Tibial artery (tissue), 4 donors: ENCODE data around the gene RNF213.

Experiments used
- DNase-seq, 2 donors: peaks; one replicate each; pipeline ENCODE4 v3.0.0-alpha.2; 2019
- H3K27ac ChIP-seq, 2 donors: fragments of 200-600 bp; sonication (generic) in 1 of 2; 1 replicate in 1 of 2; 2 replicates in 1 of 2; pipeline ENCODE4 v1.5.1; 2018 to 2019; ENCODE audit warnings: mild to moderate bottlenecking in 1 of 2
- H3K27me3 ChIP-seq, 2 donors: fragments of 200-600 bp; sonication (generic) in 1 of 2; one replicate each; pipeline versions ENCODE4 v1.5.1 to v1.6.0; 2016 to 2019
- H3K36me3 ChIP-seq, 3 donors: fragments of 200-600 bp; sonication (generic) in 2 of 3; one replicate each; pipeline ENCODE4 v1.5.1; 2016 to 2019; ENCODE audit warnings: mild to moderate bottlenecking in 2 of 3
- H3K4me1 ChIP-seq, 4 donors: fragments of 200-600 bp; sonication (generic) in 2 of 4; 1 replicate in 3 of 4; 2 replicates in 1 of 4; pipeline ENCODE4 v1.5.1; 2016 to 2019
- H3K4me3 ChIP-seq, 2 donors: fragments of 200-600 bp; sonication (generic) in 1 of 2; 1 replicate in 1 of 2; 2 replicates in 1 of 2; pipeline ENCODE4 v1.5.1; 2018 to 2019; ENCODE audit warnings: mild to moderate bottlenecking in 2 of 2
- H3K9me3 ChIP-seq, 3 donors: fragments of 200-600 bp; sonication (generic) in 1 of 3; one replicate each; pipeline ENCODE4 v1.5.1; 2016 to 2019
- intact Hi-C: fragments of 100-400 bp; cut with DNase I; formaldehyde crosslinking; loops from one replicate; pipeline ENCODE4 v1.15.0; 2023; ENCODE audit warnings: low total_unique reads
- TF ChIP-seq, protein P1 (sequence below), 2 experiments: fragments of 200-600 bp in 1 of 2; fragments of 450-650 bp in 1 of 2; IDR thresholded peaks; one replicate each; pipeline ENCODE4 v1.5.1; 2017 to 2019; ENCODE audit warnings: antibody characterized with exemption in 2 of 2, mild to moderate bottlenecking in 1 of 2, moderate library complexity in 1 of 2

Gene RNF213

DNA sequence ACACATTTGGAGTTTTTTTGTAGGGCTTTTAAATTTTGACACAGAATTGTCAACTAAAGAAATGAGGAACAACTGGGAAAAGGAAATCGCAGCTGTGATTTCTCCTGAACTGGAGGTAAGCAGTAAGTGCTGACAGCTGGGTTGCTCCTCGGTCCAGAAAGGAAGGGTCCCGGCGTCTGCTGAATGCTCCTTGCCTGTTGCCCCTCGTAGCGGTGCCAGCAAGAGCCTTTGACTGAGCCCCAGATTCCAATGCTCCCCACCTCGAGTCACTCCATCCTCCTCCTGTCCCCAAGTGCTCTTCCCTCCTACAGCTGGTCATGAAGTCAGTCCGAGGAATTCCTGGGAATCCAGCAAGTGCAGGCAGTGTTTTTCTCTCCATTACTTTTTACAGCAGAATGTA, 122.3 kb downstream of the RNF213 start:
- intact Hi-C loops = no loop called here

DNA sequence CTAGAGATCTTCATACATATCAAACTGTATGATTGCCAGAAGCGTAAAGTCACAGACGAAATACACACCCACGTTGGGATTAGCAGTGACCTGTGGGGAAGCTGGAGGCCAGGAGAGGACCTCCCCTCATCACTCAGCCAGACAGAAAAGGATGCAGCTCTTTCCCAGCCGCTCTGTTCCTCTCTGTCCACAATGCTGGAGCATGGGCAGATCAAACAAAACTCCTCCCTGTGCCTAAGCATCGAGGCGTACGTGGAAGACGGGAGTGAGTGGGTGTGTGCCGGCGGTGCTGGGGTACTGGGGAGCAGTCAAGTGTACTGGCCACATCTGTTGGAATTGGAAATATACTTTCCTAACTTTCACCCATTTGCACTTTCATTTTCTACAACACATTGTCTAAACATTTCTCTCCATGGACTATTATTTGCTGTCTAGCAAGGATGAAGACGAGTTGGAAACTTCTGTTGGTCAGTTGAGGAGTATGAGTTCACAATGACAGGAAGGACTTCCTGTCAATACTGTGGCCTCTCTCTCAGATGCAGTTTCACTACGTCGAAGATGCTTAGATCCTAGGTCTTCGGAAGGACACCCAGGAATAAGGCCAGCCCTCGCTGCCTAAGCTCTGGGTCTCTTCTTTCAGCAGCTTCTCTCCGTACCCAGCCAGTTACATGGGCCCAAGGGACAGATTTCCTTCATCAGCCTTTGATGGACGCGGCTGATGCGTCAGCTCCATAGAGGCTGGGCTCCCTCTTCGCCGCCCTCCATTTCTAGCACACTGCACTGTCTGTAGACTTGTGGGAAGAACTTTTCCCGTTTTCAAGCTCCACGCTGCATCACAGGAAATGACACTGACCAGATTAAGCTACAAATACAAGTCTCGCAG, 123.7 kb downstream of the RNF213 start:
- no peak overlapping the region for H3K4me3 ChIP-seq
- H3K27me3 ChIP-seq = no peaks in the 10 kb centered on the region
- no peaks in the 10 kb centered on the region for H3K9me3 ChIP-seq
- H3K27ac ChIP-seq = no peak overlapping the region
- no peak for DNase-seq
- intact Hi-C loops = no loop called here
- peaks cover 94 to 100% (median 98%) of the 10 kb centered on the region in 3 donors for H3K36me3 ChIP-seq
- TF ChIP-seq, protein P1, sequence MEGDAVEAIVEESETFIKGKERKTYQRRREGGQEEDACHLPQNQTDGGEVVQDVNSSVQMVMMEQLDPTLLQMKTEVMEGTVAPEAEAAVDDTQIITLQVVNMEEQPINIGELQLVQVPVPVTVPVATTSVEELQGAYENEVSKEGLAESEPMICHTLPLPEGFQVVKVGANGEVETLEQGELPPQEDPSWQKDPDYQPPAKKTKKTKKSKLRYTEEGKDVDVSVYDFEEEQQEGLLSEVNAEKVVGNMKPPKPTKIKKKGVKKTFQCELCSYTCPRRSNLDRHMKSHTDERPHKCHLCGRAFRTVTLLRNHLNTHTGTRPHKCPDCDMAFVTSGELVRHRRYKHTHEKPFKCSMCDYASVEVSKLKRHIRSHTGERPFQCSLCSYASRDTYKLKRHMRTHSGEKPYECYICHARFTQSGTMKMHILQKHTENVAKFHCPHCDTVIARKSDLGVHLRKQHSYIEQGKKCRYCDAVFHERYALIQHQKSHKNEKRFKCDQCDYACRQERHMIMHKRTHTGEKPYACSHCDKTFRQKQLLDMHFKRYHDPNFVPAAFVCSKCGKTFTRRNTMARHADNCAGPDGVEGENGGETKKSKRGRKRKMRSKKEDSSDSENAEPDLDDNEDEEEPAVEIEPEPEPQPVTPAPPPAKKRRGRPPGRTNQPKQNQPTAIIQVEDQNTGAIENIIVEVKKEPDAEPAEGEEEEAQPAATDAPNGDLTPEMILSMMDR (IDR thresholded peaks at IDR 0.05) = no peak
- no peaks in the 10 kb centered on the region for H3K4me1 ChIP-seq

More for the DNA sequence above, 122.3 kb downstream of the RNF213 start:
- Histone ChIP-seq H3K9me3 (no peaks in the 10 kb centered on the region), H3K36me3 (peaks cover 86 to 100% (median 98%) of the 10 kb centered on the region in 3 donors), H3K27ac (no peak overlapping the region), H3K27me3 (no peaks in the 10 kb centered on the region), H3K4me1 (no peaks in the 10 kb centered on the region), H3K4me3 (no peak overlapping the region)
- TF ChIP-seq, protein P1 (IDR thresholded peaks at IDR 0.05) = no peak
- DNase-seq = no peak

DNA sequence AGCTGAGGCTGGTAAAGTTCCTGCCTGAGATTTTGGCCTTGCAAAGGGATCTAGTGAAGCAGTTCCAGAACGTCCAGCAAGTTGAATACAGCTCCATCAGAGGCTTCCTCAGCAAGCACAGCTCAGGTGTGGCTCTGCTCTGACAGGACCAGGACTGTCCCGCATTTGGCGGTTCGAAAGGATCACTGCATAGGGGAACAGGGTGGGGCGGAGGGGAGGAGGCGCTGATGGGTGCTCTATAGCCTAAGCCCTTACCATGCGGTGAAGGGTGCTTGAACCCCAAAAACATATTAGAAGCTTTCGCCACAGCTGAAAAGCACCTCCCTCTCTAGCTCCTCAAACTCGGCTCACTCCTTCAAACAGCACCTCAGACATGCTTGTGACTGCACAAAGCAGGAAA, 124.4 kb downstream of the RNF213 start:
- Histone ChIP-seq H3K27ac (no peak overlapping the region), H3K9me3 (no peaks in the 10 kb centered on the region), H3K4me3 (no peak overlapping the region), H3K36me3 (peaks cover 95 to 100% (median 98%) of the 10 kb centered on the region in 3 donors), H3K27me3 (no peaks in the 10 kb centered on the region), H3K4me1 (no peaks in the 10 kb centered on the region)
- intact Hi-C loops = no loop called here
- TF ChIP-seq, protein P1 (IDR thresholded peaks at IDR 0.05) = no peak
- DNase-seq = no peak

DNA sequence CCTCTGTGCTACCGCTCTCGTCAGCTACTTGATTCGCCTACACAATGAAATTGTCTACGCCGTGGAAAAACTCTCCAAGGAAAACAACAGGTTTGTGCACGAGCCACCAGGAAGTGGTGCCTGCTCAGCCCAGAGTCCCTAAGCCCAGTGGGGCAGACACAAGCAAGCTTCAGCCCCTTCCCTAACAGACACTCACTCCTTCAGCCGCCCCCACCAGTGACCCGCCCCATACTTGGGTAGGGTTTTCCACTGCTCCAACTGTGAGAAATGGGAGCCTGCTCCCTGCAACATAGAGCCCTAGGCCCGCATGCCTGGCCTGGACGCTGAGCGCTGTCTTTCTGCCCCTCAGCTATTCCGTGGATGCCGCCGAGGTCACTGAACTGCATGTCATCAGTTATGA, 125.7 kb downstream of the RNF213 start:
- intact Hi-C loops = no loop called here

DNA sequence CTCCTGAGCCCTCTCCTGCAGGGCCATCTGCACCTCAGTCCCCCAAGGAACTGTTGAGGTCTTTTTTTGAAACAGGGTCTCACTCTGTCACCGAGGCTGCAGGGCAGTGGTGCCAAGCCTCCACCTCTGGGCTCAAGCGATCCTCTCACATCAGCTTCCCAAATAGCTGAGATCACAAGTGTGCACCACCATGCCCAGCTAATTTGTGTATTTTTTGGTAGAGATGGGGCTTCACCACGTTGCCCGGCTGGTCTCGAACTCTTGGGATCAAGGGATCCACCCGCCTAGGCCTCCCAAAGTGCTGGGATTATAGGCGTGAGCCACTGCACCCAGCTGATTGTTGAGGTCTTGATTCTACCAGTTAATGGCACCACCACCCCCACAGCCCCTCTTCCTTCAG, 126.4 kb downstream of the RNF213 start:
- Histone ChIP-seq H3K9me3 (no peaks in the 10 kb centered on the region), H3K36me3 (peaks cover 92 to 100% (median 96%) of the 10 kb centered on the region in 3 donors), H3K4me3 (no peak overlapping the region), H3K27ac (no peak overlapping the region), H3K4me1 (no peaks in the 10 kb centered on the region), H3K27me3 (no peaks in the 10 kb centered on the region)
- TF ChIP-seq, protein P1 (IDR thresholded peaks at IDR 0.05) = no peak
- no peak for DNase-seq
- intact Hi-C loops = no loop called here

More for the DNA sequence above, 125.7 kb downstream of the RNF213 start:
- Histone ChIP-seq H3K36me3 (peaks cover 95 to 100% (median 98%) of the 10 kb centered on the region in 3 donors), H3K4me1 (no peaks in the 10 kb centered on the region), H3K27ac (no peak overlapping the region), H3K9me3 (no peaks in the 10 kb centered on the region), H3K4me3 (no peak overlapping the region), H3K27me3 (no peaks in the 10 kb centered on the region)
- no peak for DNase-seq
- TF ChIP-seq, protein P1 (IDR thresholded peaks at IDR 0.05) = no peak
